Uterus (tissue), 4 donors: ENCODE results near the gene AZIN2. TPM values are rescaled to one million over a fixed set of nuclear protein-coding genes. Genes with fewer than 3 reads are reported as not detected.

Source experiments
- DNase-seq, 2 donors: peaks; one replicate each; pipeline ENCODE4 v3.0.0-alpha.2; 2019 to 2020
- H3K27ac ChIP-seq, 2 donors: fragments of 200-600 bp; sonication (generic); 1 replicate in 1 of 2; 2 replicates in 1 of 2; pipeline ENCODE4 v1.5.1; 2016 to 2018
- H3K27me3 ChIP-seq, 2 donors: fragments of 200-600 bp; sonication (generic); one replicate each; pipeline ENCODE4 v1.5.1; 2018 to 2019; ENCODE audit warnings: control low read depth in 1 of 2
- H3K36me3 ChIP-seq, 2 donors: fragments of 200-600 bp; sonication (generic); one replicate each; pipeline ENCODE4 v1.5.1; 2019; ENCODE audit warnings: control low read depth in 1 of 2
- H3K4me1 ChIP-seq, 2 donors: fragments of 200-600 bp; sonication (generic); one replicate each; pipeline ENCODE4 v1.5.1; 2018 to 2019; ENCODE audit warnings: control low read depth in 1 of 2
- H3K4me3 ChIP-seq, 2 donors: fragments of 200-600 bp; sonication (generic); 1 replicate in 1 of 2; 2 replicates in 1 of 2; pipeline ENCODE4 v1.5.1; 2018 to 2019; ENCODE audit warnings: mild to moderate bottlenecking in 1 of 2
- H3K9me3 ChIP-seq, 2 donors: fragments of 200-600 bp; sonication (generic); one replicate each; pipeline ENCODE4 v1.5.1; 2019; ENCODE audit warnings: control low read depth in 1 of 2
- CTCF ChIP-seq, 4 experiments: fragments of 200-600 bp in 2 of 4; fragments of 450-650 bp in 2 of 4; sonication (generic) in 2 of 4; IDR thresholded peaks; one replicate each; pipeline ENCODE4 v1.5.1; 2016 to 2019; ENCODE audit warnings: antibody characterized with exemption in 4 of 4, mild to moderate bottlenecking in 2 of 4, moderate library complexity in 1 of 4
- POLR2A ChIP-seq, 2 donors: fragments of 450-650 bp; IDR thresholded peaks; one replicate each; pipeline ENCODE4 v1.6.1; 2016; ENCODE audit warnings: antibody characterized with exemption in 2 of 2, mild to moderate bottlenecking in 1 of 2, moderate library complexity in 1 of 2
- intact Hi-C: fragments of 100-400 bp; cut with DNase I; formaldehyde crosslinking; loops from one replicate; pipeline ENCODE4 v1.15.1; 2023; ENCODE audit warnings: low total_unique reads
- total RNA-seq, 4 donors: library from RNA; depleted of rRNA in 3 of 4; stranded (reverse); fragments of >200 nt in 3 of 4; gene quantifications; one replicate each; pipeline versions ENCODE4 v1.1.0 to v1.2.4, GENCODE V29; 2014 to 2023
- donor health status: DM: yes; HTN: yes; CAD: no.

Gene AZIN2
- total RNA-seq, 4 donors from 2014 or later: 1.2 to 16.1 (median 6.9) TPM

DNA sequence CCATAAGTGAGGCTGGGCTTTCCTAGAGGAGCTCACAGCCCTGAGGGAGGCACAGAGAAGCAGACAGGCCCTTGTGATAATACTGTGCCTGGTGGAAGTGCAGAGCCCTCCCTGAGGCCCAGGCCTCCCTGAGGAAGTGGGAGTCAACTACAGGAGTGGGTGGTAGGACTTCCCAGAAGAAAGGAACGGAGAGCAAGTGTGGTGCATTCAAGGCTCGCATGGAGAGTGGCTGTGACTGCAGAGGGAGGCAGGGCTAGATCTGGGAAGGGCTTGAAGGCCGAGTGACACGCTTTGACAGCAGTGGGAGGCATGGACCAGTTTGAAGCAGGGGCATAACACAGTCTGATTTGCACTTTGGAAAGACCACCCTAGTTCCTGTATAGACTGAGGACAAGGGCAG is 37.3 kb downstream of the AZIN2 start:
- Histone ChIP-seq H3K27me3 (no peaks in the 10 kb centered on the region), H3K36me3 (no peaks in the 10 kb centered on the region), H3K27ac (no peak overlapping the region), H3K9me3 (no peaks in the 10 kb centered on the region), H3K4me3 (no peak overlapping the region), H3K4me1 (no peaks in the 10 kb centered on the region)
- DNase-seq: no peak
- intact Hi-C loops: no loop called here
- TF ChIP-seq POLR2A (IDR thresholded peaks at IDR 0.05): no peak
- TF ChIP-seq CTCF (IDR thresholded peaks at IDR 0.05): no peak

DNA sequence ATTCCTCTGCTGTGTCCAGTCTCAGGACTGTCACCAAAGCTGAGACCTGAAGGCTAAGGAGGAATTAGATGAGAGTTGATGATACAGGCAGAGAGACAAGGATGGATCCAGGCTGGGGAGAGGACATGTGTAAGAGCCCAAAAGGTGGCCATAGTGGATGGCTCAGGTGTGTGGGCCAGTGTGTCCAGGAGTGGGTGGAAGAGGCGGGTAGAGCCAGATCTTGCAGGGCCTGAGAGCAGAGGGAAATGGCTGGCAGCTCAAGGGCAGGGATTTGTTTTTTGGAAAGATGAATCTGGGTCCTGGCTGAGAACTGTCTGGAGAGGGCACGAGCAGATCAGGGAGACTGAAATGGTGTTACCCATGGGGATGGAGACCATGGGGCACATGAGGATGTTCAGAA is 38.1 kb downstream of the AZIN2 start:
- H3K4me1 ChIP-seq: no peaks in the 10 kb centered on the region
- H3K9me3 ChIP-seq: no peaks in the 10 kb centered on the region
- H3K27me3 ChIP-seq: no peaks in the 10 kb centered on the region
- TF ChIP-seq POLR2A (IDR thresholded peaks at IDR 0.05) (no peak), CTCF (IDR thresholded peaks at IDR 0.05) (no peak)
- DNase-seq: no peak
- no peaks in the 10 kb centered on the region for H3K36me3 ChIP-seq
- H3K4me3 ChIP-seq: no peak overlapping the region
- intact Hi-C loops: no loop called here
- H3K27ac ChIP-seq: no peak overlapping the region

GRCh38 chr1:33119532-33120217 is 38.7 kb downstream of the AZIN2 start:
- intact Hi-C loops: no loop called here
- Histone ChIP-seq H3K9me3 (no peaks in the 10 kb centered on the region), H3K27me3 (no peaks in the 10 kb centered on the region), H3K36me3 (no peaks in the 10 kb centered on the region), H3K4me3 (no peak overlapping the region), H3K27ac (no peak overlapping the region), H3K4me1 (no peaks in the 10 kb centered on the region)
- no peak for TF ChIP-seq CTCF (IDR thresholded peaks at IDR 0.05)
- TF ChIP-seq POLR2A (IDR thresholded peaks at IDR 0.05): no peak
- DNase-seq: no peak

DNA sequence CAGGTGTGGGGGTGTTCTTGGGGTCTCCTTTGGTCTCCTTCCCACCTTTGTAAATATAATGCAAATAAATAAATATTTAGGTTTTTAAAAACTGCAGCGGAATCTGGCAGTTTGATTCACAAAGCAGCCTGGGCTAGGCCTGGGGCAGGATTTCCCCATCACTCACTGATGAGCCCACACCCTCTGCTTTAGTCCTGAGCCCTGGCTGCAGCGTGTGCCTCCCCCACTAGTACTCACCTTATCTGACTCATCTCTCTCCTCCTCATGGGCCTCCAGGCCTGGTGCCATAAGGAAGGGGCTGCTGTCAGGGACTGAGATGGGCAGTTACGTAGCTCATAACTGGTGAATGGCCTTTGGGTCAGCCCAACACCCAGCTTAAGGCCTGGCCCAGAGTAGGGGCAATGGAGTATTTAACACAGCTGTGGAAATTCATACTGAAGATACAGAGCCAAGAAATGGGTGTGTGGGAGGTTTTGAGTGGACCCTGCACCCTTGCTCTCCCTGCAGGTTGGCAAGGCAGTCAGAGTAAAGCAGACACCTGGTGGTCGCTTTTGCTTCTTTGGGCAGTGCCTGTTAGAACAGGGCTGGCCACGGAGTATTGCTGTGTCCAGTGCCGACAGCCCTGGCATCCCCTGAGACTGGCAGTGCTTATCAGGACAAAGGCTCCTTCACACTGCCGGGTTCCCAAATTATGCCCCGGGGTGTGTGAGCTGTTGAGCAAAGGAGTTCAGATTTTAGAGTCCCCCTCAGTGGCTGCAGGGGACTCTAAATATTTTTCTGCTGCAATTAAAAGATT is 39.7 kb downstream of the AZIN2 start:
- TF ChIP-seq CTCF (IDR thresholded peaks at IDR 0.05) (no peak), POLR2A (IDR thresholded peaks at IDR 0.05) (no peak)
- Histone ChIP-seq H3K27me3 (no peaks in the 10 kb centered on the region), H3K36me3 (no peaks in the 10 kb centered on the region), H3K27ac (no peak overlapping the region), H3K4me3 (no peak overlapping the region), H3K4me1 (no peaks in the 10 kb centered on the region), H3K9me3 (no peaks in the 10 kb centered on the region)
- DNase-seq: no peak
- intact Hi-C loops: no loop called here

DNA sequence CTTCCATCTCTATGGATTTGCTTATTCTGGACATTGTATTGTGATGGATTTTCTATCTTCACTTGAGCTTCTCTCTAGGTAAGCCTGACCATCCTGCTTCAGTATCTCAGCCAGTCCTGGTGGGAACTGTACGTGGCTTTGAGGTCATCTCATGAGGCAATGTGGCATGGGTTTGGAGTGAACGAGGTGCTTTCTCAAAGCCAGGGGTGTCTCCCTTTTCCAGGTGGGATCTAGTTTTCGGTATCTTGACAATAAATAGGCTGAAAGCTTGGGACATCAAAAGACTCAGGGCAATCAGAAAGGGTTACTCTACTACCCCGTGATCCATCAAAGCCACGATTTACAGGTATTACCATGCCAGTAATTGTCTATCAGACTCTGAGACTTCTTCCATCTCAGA is 40.8 kb downstream of the AZIN2 start:
- Histone ChIP-seq H3K9me3 (no peaks in the 10 kb centered on the region), H3K4me1 (peaks cover 0 to 7% of the 10 kb centered on the region in 2 donors), H3K27ac (no peak overlapping the region), H3K27me3 (no peaks in the 10 kb centered on the region), H3K36me3 (no peaks in the 10 kb centered on the region), H3K4me3 (no peak overlapping the region)
- intact Hi-C loops: no loop called here
- DNase-seq: no peak
- TF ChIP-seq POLR2A (IDR thresholded peaks at IDR 0.05) (no peak), CTCF (IDR thresholded peaks at IDR 0.05) (no peak)
